ENCODE data around the gene GUCY2C. TPM values are rescaled to one million over a fixed set of nuclear protein-coding genes. Genes with fewer than 3 reads are reported as not detected.

Gene GUCY2C
- polyA plus RNA-seq, 2 of the 4 experiments (the other 2 are of a cell fraction), result 0.05 TPM; not detected in 1

GRCh38 chr12:14629832-14630710 is 66.3 kb downstream of the GUCY2C start:
- CTCF ChIA-PET, result interaction anchor here (0.6 to 2.2 kb wide), 13 partner anchors 9 to 1948 kb away, joined by 3 to 11 read pairs (median 3); no protein-coding TSS in a partner anchor
- FAIRE-seq (no peak), DNase-seq (ENCODE audit: low read depth in 1 of 2, low spot score in 1 of 2) (peak; percentile 63 to 79), ATAC-seq (peak; percentile 100)
- Histone ChIP-seq H3K4me2 (no peak overlapping the region), H3K4me3 (no peak overlapping the region), H3K4me1 (no peaks in the 10 kb centered on the region), H3K27ac (no peak overlapping the region), H3K9me3 (no peaks in the 10 kb centered on the region)
- POLR2A ChIA-PET, result no interaction called here
- WGBS (ENCODE audit: missing lambda C conversion rate), result 13% methylated on average over 8 of the region's 8 CpGs
- TF ChIP-seq RAD21 (conservative IDR thresholded peaks at IDR 0.05 in 1 of 2, IDR thresholded peaks at IDR 0.05 in 1 of 2), result peak; percentile 88 to 97
- TF ChIP-seq RFX5 (IDR thresholded peaks at IDR 0.05), result no peak
- TF ChIP-seq SMC3 (IDR thresholded peaks at IDR 0.05), result peak; percentile 78
- peak; percentile 89 for TF ChIP-seq CTCF (IDR thresholded peaks at IDR 0.05)
- TF ChIP-seq MAFK (IDR thresholded peaks at IDR 0.05; ENCODE audit: partially characterized antibody), result peak; percentile 9

- H3K4me2 ChIP-seq, result no peak overlapping the region
- no peak for TF ChIP-seq ATOH8 (CRISPR knock-in tag; IDR thresholded peaks at IDR 0.05; ENCODE audit: low read depth)
- WGBS (ENCODE audit: missing lambda C conversion rate), result 31% methylated on average over 5 of the region's 5 CpGs
- POLR2A ChIA-PET, result no interaction called here
- H3K4me1 ChIP-seq, result no peaks in the 10 kb centered on the region
- CTCF ChIA-PET, result interaction anchor here (1.0 to 2.5 kb wide), 6 partner anchors 10 to 368 kb away, joined by 3 to 11 read pairs (median 6); no protein-coding TSS in a partner anchor
- no peak for DNase-seq (ENCODE audit: low read depth in 1 of 2, low spot score in 1 of 2)
- FAIRE-seq, result no peak
- no peak for ATAC-seq
- H3K9me3 ChIP-seq, result no peaks in the 10 kb centered on the region
- no peak overlapping the region for H3K4me3 ChIP-seq
- H3K27ac ChIP-seq, result no peak overlapping the region
These were observed 67.6 kb downstream of the GUCY2C start for GRCh38 chr12:14628771-14629170.

GRCh38 chr12:14621826-14622225 is 74.6 kb downstream of the GUCY2C start:
- 31% methylated on average over 3 of the region's 3 CpGs for WGBS (ENCODE audit: missing lambda C conversion rate)
- Histone ChIP-seq H3K4me1 (no peaks in the 10 kb centered on the region), H3K4me2 (no peak overlapping the region), H3K27ac (no peak overlapping the region), H3K4me3 (no peak overlapping the region), H3K9me3 (no peaks in the 10 kb centered on the region)
- POLR2A ChIA-PET, result no interaction called here
- FAIRE-seq (no peak), DNase-seq (ENCODE audit: low read depth in 1 of 2, low spot score in 1 of 2) (no peak), ATAC-seq (no peak)
- TF ChIP-seq FOSB (CRISPR knock-in tag; IDR thresholded peaks at IDR 0.05) (no peak), USF2 (IDR thresholded peaks at IDR 0.05) (no peak), CTCF (IDR thresholded peaks at IDR 0.05) (no peak), PBX3 (IDR thresholded peaks at IDR 0.05) (no peak)
- CTCF ChIA-PET, result no interaction called here
